Measurements from ENCODE around the gene EFNA1.

- no peak for TF ChIP-seq EZH2 (IDR thresholded peaks at IDR 0.05)
- peak; percentile 50 for TF ChIP-seq POLR2AphosphoS5 (IDR thresholded peaks at IDR 0.05; ENCODE audit: borderline replicate concordance, low read depth, low read length)
- TF ChIP-seq FOXP2 (optimal IDR thresholded peaks at IDR 0.05; ENCODE audit: control extremely low read depth, extremely low read length, insufficient read depth) = no peak
These were observed 1.0 kb upstream of the EFNA1 start for GRCh38 chr1:155126556-155127104.

Data from SK-N-MC (cell line).